ENCODE results near the gene ATG4C.

Gene ATG4C

DNA sequence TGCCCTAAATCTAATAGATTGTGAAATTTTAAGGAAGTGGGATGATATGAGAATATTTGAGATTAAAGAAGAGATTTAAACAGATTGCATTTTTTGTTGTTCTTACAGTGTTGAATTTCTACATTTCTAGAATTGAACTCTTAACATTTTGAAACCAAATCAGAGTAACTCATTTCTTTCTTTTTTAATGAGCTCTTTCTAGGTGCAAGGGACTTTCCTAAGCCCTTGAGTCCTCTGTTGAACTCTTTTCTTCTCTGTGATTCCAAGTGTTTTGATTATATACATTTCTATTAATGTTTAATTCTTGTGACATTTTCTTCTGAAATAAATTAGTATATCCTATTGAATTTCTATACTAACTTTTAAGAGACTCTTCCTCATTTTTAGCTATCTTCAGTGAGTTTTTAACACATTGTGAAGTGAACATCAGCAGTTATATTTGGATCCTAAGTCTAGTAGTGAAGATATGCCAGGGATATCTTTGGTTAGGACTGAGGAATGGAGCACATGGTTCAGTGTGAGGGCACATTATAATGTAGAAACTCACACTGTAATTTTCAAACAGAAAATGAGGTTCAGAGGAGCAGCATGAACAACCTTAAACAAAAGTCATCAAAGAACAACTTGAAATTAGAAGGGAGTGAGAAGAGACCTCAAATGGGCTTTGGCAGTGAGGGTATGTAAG lies 53.1 kb downstream of the ATG4C start:
- no peak for DNase-seq (ENCODE audit: low read depth)
- no peak for TF ChIP-seq CTCF (IDR thresholded peaks at IDR 0.05; ENCODE audit: insufficient read depth, low read depth, low read length, missing control alignments)
- no peak overlapping the region for H3K4me3 ChIP-seq (ENCODE audit: low read length)

DNA sequence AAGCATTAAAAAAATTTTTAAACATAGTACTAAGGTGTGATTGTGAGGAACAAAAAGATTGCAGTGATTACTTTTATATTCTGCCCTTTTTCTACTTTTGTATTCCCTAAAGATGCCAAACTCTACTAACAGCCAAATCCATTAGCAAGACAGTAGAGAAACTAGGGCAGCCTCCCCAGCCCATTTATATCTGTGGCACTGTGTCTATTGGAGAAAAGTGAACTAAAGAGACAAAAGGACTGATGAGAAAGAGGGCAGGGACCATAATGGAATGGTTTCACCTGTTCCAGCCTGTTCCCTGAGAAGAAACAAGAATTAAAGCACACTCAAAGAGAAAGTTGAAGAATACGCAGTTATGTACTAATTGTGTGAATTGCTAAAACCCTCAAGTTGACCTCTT lies 56.6 kb downstream of the ATG4C start:
- no peak for TF ChIP-seq CTCF (IDR thresholded peaks at IDR 0.05; ENCODE audit: insufficient read depth, low read depth, low read length, missing control alignments)
- H3K4me3 ChIP-seq (ENCODE audit: low read length), result no peak overlapping the region
- no peak for DNase-seq (ENCODE audit: low read depth)

- H3K4me3 ChIP-seq (ENCODE audit: low read length), result no peak overlapping the region
- TF ChIP-seq CTCF (IDR thresholded peaks at IDR 0.05; ENCODE audit: insufficient read depth, low read depth, low read length, missing control alignments), result peak; percentile 59
- peak; percentile 74 for DNase-seq (ENCODE audit: low read depth)
These were observed 57.7 kb downstream of the ATG4C start for GRCh38 chr1:62841587-62842169.

GRCh38 chr1:62844030-62844429 lies 60.1 kb downstream of the ATG4C start:
- H3K4me3 ChIP-seq (ENCODE audit: low read length), result no peak overlapping the region
- no peak for TF ChIP-seq CTCF (IDR thresholded peaks at IDR 0.05; ENCODE audit: insufficient read depth, low read depth, low read length, missing control alignments)
- DNase-seq (ENCODE audit: low read depth), result peak; percentile 3

- H3K4me3 ChIP-seq (ENCODE audit: low read length), result no peak overlapping the region
- DNase-seq (ENCODE audit: low read depth), result peak; percentile 7
- no peak for TF ChIP-seq CTCF (IDR thresholded peaks at IDR 0.05; ENCODE audit: insufficient read depth, low read depth, low read length, missing control alignments)
These were observed 65.1 kb downstream of the ATG4C start for GRCh38 chr1:62849031-62849430.

GRCh38 chr1:62852253-62852652 lies 68.3 kb downstream of the ATG4C start:
- no peak for TF ChIP-seq CTCF (IDR thresholded peaks at IDR 0.05; ENCODE audit: insufficient read depth, low read depth, low read length, missing control alignments)
- DNase-seq (ENCODE audit: low read depth), result no peak
- H3K4me3 ChIP-seq (ENCODE audit: low read length), result no peak overlapping the region

GRCh38 chr1:62856960-62857359 lies 73.0 kb downstream of the ATG4C start:
- H3K4me3 ChIP-seq (ENCODE audit: low read length), result no peak overlapping the region
- DNase-seq (ENCODE audit: low read depth), result no peak
- TF ChIP-seq CTCF (IDR thresholded peaks at IDR 0.05; ENCODE audit: insufficient read depth, low read depth, low read length, missing control alignments), result no peak
